K562 (cell line): ENCODE measurements around the gene SMOC2. TPM values are rescaled to one million over a fixed set of nuclear protein-coding genes. Genes with fewer than 3 reads are reported as not detected.

Source experiments
- ATAC-seq: fragments of 200-7000 bp; cut with Tn5 transposase; 3 replicates; pipeline ENCODE4 v1.9.1; 2020; ENCODE audit warnings: moderate library complexity
- BruUV-seq: library from RNA; stranded (reverse); fragments of 400-500 nt; replicated peaks from 2 replicates; lab custom pipeline; 2021; lab: Mats Ljungman, UMichigan
- CTCF ChIA-PET: fragments of 300-600 bp; formaldehyde crosslinking; extraction: SDS; loops from one replicate; lab custom pipeline; 2021; ENCODE audit warnings: low intra/inter-chr PET ratio; lab: Yijun Ruan, JAX
- POLR2A ChIA-PET: fragments of 300-600, 350-650 bp; sonication (Branson Sonifier 250); formaldehyde crosslinking; extraction: SDS; loops from one replicate; lab custom pipeline; 2021; ENCODE audit warnings: antibody characterized with exemption, inconsistent platforms; lab: Yijun Ruan, JAX
- DNase-seq, 4 experiments: peaks; one replicate each; pipeline versions ENCODE4 v3.0.0 to v3.0.0-alpha.2; 2011 to 2018; ENCODE audit warnings: low spot score in 3 of 4, mixed read lengths in 3 of 4; ENCODE audit errors: extremely low read depth in 1 of 4
- FAIRE-seq: peaks from 2 replicates; lab custom pipeline; 2011; peaks lifted over from hg19 to GRCh38; lab: Jason Lieb, UNC
- H2AFZ ChIP-seq: 2 replicates; pipeline ENCODE4 v1.6.0; 2011; ENCODE audit warnings: low read depth, low read length, control low read depth, inconsistent platforms
- H3K27ac ChIP-seq: fragments of 200-600 bp; 3 replicates; pipeline ENCODE4 v1.8.0; 2011; ENCODE audit warnings: low read depth, mild to moderate bottlenecking, control low read depth, inconsistent platforms, low read length, moderate library complexity, mixed read lengths; ENCODE audit errors: extremely low read depth
- H3K27me3 ChIP-seq, 2 experiments: fragments of 300-600 bp in 1 of 2; 2 replicates in 1 of 2; 3 replicates in 1 of 2; pipeline versions ENCODE4 v1.6.0 to v1.8.0; 2011; ENCODE audit warnings: inconsistent platforms in 2 of 2, low read length in 2 of 2, mild to moderate bottlenecking in 1 of 2, mixed read lengths in 1 of 2, moderate library complexity in 1 of 2; ENCODE audit not compliant: control insufficient read depth in 2 of 2, insufficient read depth in 2 of 2
- H3K36me3 ChIP-seq: fragments of 300-600 bp; 3 replicates; pipeline ENCODE4 v1.8.0; 2011; ENCODE audit warnings: mild to moderate bottlenecking, low read length, inconsistent platforms; ENCODE audit not compliant: control insufficient read depth, insufficient read depth
- H3K4me1 ChIP-seq, 2 experiments: fragments of 200-600 bp in 1 of 2; replicated peaks in 1 of 2; 2 replicates in 1 of 2; 3 replicates in 1 of 2; pipeline versions ENCODE4 v1.5.1 to v1.8.0; 2011; ENCODE audit warnings: inconsistent platforms in 2 of 2, low read length in 2 of 2, mild to moderate bottlenecking in 1 of 2, mixed read lengths in 1 of 2, moderate library complexity in 1 of 2; ENCODE audit not compliant: control insufficient read depth in 2 of 2, insufficient read depth in 2 of 2
- H3K4me2 ChIP-seq: 2 replicates; pipeline ENCODE4 v1.6.1; 2011; ENCODE audit warnings: low read length, control low read depth, inconsistent platforms, mixed read lengths; ENCODE audit not compliant: insufficient read depth
- H3K4me3 ChIP-seq: fragments of 200-600 bp; sonication (generic), shearing (Covaris generic); 2 replicates; pipeline ENCODE4 v1.5.1; 2016; ENCODE audit warnings: control low read depth, inconsistent platforms
- H3K79me2 ChIP-seq: fragments of 200-600 bp; 3 replicates; pipeline ENCODE4 v1.8.0; 2011; ENCODE audit warnings: low read length, inconsistent platforms; ENCODE audit not compliant: control insufficient read depth, insufficient read depth
- H3K9ac ChIP-seq, 2 experiments: 2 replicates each; pipeline versions ENCODE4 v1.6.0 to v1.6.1; 2011; ENCODE audit warnings: low read depth in 2 of 2, low read length in 2 of 2, control low read depth in 1 of 2, inconsistent platforms in 1 of 2, mild to moderate bottlenecking in 1 of 2, mixed read lengths in 1 of 2; ENCODE audit not compliant: insufficient read depth in 1 of 2
- H3K9me1 ChIP-seq: one replicate; pipeline ENCODE4 v1.6.0; 2011; ENCODE audit warnings: inconsistent platforms, mild to moderate bottlenecking, low read length, moderate library complexity; ENCODE audit not compliant: control insufficient read depth, insufficient read depth
- H3K9me3 ChIP-seq: replicated peaks from 2 replicates; pipeline ENCODE4 v1.5.1; 2011; ENCODE audit warnings: low read depth, low read length, inconsistent platforms; ENCODE audit not compliant: control insufficient read depth, insufficient read depth
- H4K20me1 ChIP-seq: replicated peaks from 2 replicates; pipeline ENCODE4 v1.6.1; 2011; ENCODE audit warnings: low read length, inconsistent platforms, mixed read lengths; ENCODE audit not compliant: control insufficient read depth, insufficient read depth
- CUX1 ChIP-seq: fragments of 200-800 bp; sonication (Bioruptor generic); IDR thresholded peaks from 2 replicates; pipeline ENCODE4 v1.6.1; 2016; ENCODE audit warnings: missing genetic modification characterization, missing compliant biosample characterization
- FOXA1 ChIP-seq: fragments of 450-650 bp; IDR thresholded peaks from 2 replicates; pipeline ENCODE4 v1.6.1; 2016; ENCODE audit warnings: mild to moderate bottlenecking, borderline replicate concordance
- NCOA4 ChIP-seq: fragments of 450-650 bp; IDR thresholded peaks from 2 replicates; pipeline ENCODE4 v1.6.1; 2018; ENCODE audit warnings: mild to moderate bottlenecking; ENCODE audit not compliant: partially characterized antibody
- NFE2 ChIP-seq: IDR thresholded peaks from 2 replicates; pipeline ENCODE4 v1.6.1; 2014; ENCODE audit warnings: antibody characterized with exemption, low read depth
- TAL1 ChIP-seq: fragments of 450-650 bp; IDR thresholded peaks from 2 replicates; pipeline ENCODE4 v1.6.1; 2016; ENCODE audit warnings: mild to moderate bottlenecking
- TOE1 ChIP-seq, 2 experiments: fragments of 450-650 bp in 1 of 2; sonication (generic) in 1 of 2; formaldehyde crosslinking in 1 of 2; IDR thresholded peaks; 2 replicates each; pipeline versions ENCODE4 v1.7.1 to v1.8.0; 2016 to 2022; ENCODE audit warnings: borderline replicate concordance in 2 of 2, mild to moderate bottlenecking in 2 of 2, antibody characterized with exemption in 1 of 2, inconsistent platforms in 1 of 2, low read depth in 1 of 2, missing genetic modification reagents in 1 of 2, moderate library complexity in 1 of 2
- ZNF124 ChIP-seq: sonication (generic); formaldehyde crosslinking; IDR thresholded peaks from 2 replicates; pipeline ENCODE4 v1.8.1; 2022; ENCODE audit warnings: missing genetic modification reagents
- ZNF408 ChIP-seq: fragments of 250-450 bp; sonication (Bioruptor Pico); IDR thresholded peaks from 2 replicates; pipeline ENCODE4 v1.4.0; 2020; ENCODE audit warnings: low read depth, mild to moderate bottlenecking, moderate library complexity
- ZZZ3 ChIP-seq: fragments of 450-650 bp; IDR thresholded peaks from 2 replicates; pipeline ENCODE4 v1.6.1; 2016; ENCODE audit warnings: antibody characterized with exemption, mild to moderate bottlenecking, moderate library complexity
- WGBS: fragments of 100-300 bp; shearing (Covaris generic); methylation state at CpG from one replicate; pipeline ENCODE4 v1.1.6; 2016; ENCODE audit warnings: low coverage, mixed read lengths; ENCODE audit not compliant: insufficient coverage; ENCODE audit errors: missing lambda C conversion rate; 5-methylcytosine and 5-hydroxymethylcytosine counted together
- in situ Hi-C: fragments of 300-500 bp; cut with MboI; formaldehyde crosslinking; loops from 4 replicates; pipeline ENCODE4 v1.15.0; 2018; ENCODE audit warnings: inconsistent platforms, mixed read lengths
- intact Hi-C: fragments of 100-400 bp; cut with micrococcal nuclease; formaldehyde crosslinking; loops from 2 replicates; pipeline ENCODE4 v1.14.2; 2022
- polyA plus RNA-seq, 8 experiments: library from polyadenylated mRNA; depleted of rRNA in 4 of 8; stranded (reverse) in 5 of 8; unstranded in 3 of 8; fragments of >200 nt; fragmentation: Nextera tagmentation in 2 of 8; fragmentation: Illumina TruSeq in 1 of 8; extraction: Ambion mirVana in 2 of 8; extraction: Trizol in 1 of 8; gene quantifications; 2 replicates each; pipeline versions ENCODE4 v1.2.1 to v1.2.3, GENCODE V29; 2011 to 2014; ENCODE audit warnings: inconsistent platforms in 1 of 8, missing spikeins in 1 of 8
- total RNA-seq, 7 experiments: library from RNA; depleted of rRNA in 6 of 7; stranded (reverse); fragments of >200 nt in 6 of 7; fragmentation: Illumina TruSeq in 2 of 7; extraction: Trizol in 2 of 7; gene quantifications; 2 replicates each; pipeline versions ENCODE4 v1.2.1 to v1.2.3, GENCODE V29; 2011 to 2021; ENCODE audit warnings: low replicate concordance in 1 of 7

SMOC2 gene
- total and polyA plus RNA-seq, 9 of the 15 experiments (the other 6 are each of a cell fraction or from before 2014, with no cell fraction given) = 0.45 to 2.3 (median 1.1) TPM

- POLR2A ChIA-PET = interaction anchor here (0.5 to 0.7 kb wide), 2 partner anchors 86 to 1266 kb away, joined by 3 read pairs; no protein-coding TSS in a partner anchor
- H3K79me2 ChIP-seq = no peaks in the 10 kb centered on the region
- CTCF ChIA-PET = no interaction called here
- no peaks in the 10 kb centered on the region for H3K36me3 ChIP-seq
- BruUV-seq = no TSS peak
- H3K9ac ChIP-seq = no peak overlapping the region
- no peak overlapping the region for H3K4me2 ChIP-seq
- ATAC-seq = no peak
- DNase-seq = no peak
- in situ Hi-C loops = no loop called here
- H2AFZ ChIP-seq = no peak overlapping the region
- 24% methylated on average over 8 of the region's 8 CpGs for WGBS
- TF ChIP-seq NCOA4 = no peak
- no peak for TF ChIP-seq ZZZ3
- no peak overlapping the region for H3K4me3 ChIP-seq
- no peak overlapping the region for H3K27ac ChIP-seq
- no peaks in the 10 kb centered on the region for H3K9me3 ChIP-seq
- H3K27me3 ChIP-seq = peaks cover 5 to 11% of the 10 kb centered on the region in 2 experiments; a peak in 4 of 5 replicates
- intact Hi-C loops = no loop called here
- H3K9me1 ChIP-seq = no peaks in the 10 kb centered on the region
- no peak for FAIRE-seq
- no peaks in the 10 kb centered on the region for H3K4me1 ChIP-seq
- no peaks in the 10 kb centered on the region for H4K20me1 ChIP-seq
Observed at GRCh38 chr6:168597471-168597875, 156.5 kb downstream of the SMOC2 start.

GRCh38 chr6:168598251-168599117 lies 157.5 kb downstream of the SMOC2 start:
- Histone ChIP-seq H3K9me1 (no peaks in the 10 kb centered on the region), H3K4me3 (no peak overlapping the region), H3K27me3 (peaks cover 5 to 15% of the 10 kb centered on the region in 2 experiments; a peak in 4 of 5 replicates), H3K4me1 (no peaks in the 10 kb centered on the region), H2AFZ (no peak overlapping the region), H3K27ac (no peak overlapping the region), H3K79me2 (no peaks in the 10 kb centered on the region), H3K9me3 (no peaks in the 10 kb centered on the region), H3K9ac (no peak overlapping the region), H3K4me2 (no peak overlapping the region), H4K20me1 (no peaks in the 10 kb centered on the region), H3K36me3 (no peaks in the 10 kb centered on the region)
- FAIRE-seq (no peak), DNase-seq (no peak), ATAC-seq (no peak)
- ChIA-PET CTCF (no interaction called here), POLR2A (no interaction called here)
- intact Hi-C loops (no loop called here), in situ Hi-C loops (no loop called here)
- 13% methylated on average over 30 of the region's 32 CpGs for WGBS
- BruUV-seq = no TSS peak
- TF ChIP-seq CUX1 (no peak), TAL1 (no peak), FOXA1 (no peak), TOE1 (IDR thresholded peaks at IDR 0.05; ENCODE audit: borderline replicate concordance) (no peak), TOE1 (CRISPR knock-in tag; IDR thresholded peaks at IDR 0.05; ENCODE audit: borderline replicate concordance, low read depth) (no peak), ZNF124 (CRISPR knock-in tag) (no peak), ZNF408 (CRISPR knock-in tag) (no peak), NFE2 (no peak)
